Fibroblast of villous mesenchyme (primary cell): ENCODE data around the gene NAGPA. TPM values are rescaled to one million over a fixed set of nuclear protein-coding genes. Genes with fewer than 3 reads are reported as not detected.

Source experiments
- DNase-seq: peaks from one replicate; pipeline ENCODE4 v3.0.0-alpha.2; 2010; ENCODE audit warnings: low read depth
- H3K4me3 ChIP-seq: 2 replicates; pipeline ENCODE4 v1.5.1; 2011; ENCODE audit warnings: low read depth, mild to moderate bottlenecking, low read length
- total RNA-seq: library from RNA; depleted of rRNA; stranded (reverse); fragments of >200 nt; gene quantifications from 2 replicates; pipeline ENCODE4 v1.2.3, GENCODE V29; 2012
- TF ChIP-seq, protein P1 (sequence below): IDR thresholded peaks from 2 replicates; pipeline ENCODE4 v1.5.1; 2012; ENCODE audit warnings: low read depth, mild to moderate bottlenecking, low read length; ENCODE audit not compliant: insufficient read depth

NAGPA gene
- total RNA-seq, 1 donor, result 17.3 TPM

DNA sequence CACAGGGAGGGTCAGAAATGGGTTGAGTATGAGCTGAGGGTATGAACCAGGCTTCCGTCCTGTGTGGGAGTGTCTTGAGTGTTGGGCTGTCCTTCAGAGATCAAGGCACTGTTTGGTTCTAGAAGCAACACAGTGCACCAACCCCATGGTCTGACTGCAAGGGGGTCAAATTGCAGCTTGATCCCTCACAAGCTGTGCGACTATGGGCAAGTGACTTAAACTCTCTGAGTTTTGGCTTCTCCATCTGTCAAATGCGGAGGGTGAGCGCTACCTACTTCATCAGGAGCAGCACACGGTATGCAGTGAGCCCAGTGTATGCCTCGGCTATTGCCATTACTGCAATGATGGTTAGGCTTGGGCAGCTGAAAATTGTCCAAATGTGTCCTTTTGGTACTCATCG is 54.6 kb downstream of the NAGPA start:
- H3K4me3 ChIP-seq, result no peak overlapping the region
- TF ChIP-seq, protein P1, sequence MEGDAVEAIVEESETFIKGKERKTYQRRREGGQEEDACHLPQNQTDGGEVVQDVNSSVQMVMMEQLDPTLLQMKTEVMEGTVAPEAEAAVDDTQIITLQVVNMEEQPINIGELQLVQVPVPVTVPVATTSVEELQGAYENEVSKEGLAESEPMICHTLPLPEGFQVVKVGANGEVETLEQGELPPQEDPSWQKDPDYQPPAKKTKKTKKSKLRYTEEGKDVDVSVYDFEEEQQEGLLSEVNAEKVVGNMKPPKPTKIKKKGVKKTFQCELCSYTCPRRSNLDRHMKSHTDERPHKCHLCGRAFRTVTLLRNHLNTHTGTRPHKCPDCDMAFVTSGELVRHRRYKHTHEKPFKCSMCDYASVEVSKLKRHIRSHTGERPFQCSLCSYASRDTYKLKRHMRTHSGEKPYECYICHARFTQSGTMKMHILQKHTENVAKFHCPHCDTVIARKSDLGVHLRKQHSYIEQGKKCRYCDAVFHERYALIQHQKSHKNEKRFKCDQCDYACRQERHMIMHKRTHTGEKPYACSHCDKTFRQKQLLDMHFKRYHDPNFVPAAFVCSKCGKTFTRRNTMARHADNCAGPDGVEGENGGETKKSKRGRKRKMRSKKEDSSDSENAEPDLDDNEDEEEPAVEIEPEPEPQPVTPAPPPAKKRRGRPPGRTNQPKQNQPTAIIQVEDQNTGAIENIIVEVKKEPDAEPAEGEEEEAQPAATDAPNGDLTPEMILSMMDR, result no peak
- DNase-seq, result no peak

DNA sequence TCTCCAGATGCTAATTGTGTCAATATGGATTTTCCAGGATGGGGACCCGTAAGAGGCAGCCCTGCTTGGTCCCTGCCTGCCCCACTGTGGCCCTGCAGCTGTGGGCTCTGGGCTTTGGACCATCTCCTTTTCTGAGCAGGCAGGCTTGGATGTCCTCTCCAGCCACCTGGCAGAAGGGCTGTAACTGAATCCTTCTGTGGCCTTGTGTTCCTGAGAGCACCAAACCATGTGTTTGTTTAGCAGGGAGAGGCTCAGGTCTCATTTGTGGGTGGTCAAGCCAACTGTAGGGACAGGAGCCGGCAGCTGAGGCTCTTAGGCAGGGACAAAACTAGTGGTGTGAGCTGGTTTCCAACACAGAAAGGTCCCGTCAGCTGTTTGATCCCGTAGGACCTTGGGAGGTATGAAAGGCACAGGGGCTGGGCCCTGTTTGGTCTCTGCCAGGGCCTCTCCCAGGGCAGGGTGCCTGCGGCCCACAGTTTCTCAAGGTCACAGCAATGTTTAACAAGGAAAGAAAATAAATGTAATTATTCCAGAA is 57.1 kb downstream of the NAGPA start:
- TF ChIP-seq, protein P1, result no peak
- no peak overlapping the region for H3K4me3 ChIP-seq
- DNase-seq, result no peak

DNA sequence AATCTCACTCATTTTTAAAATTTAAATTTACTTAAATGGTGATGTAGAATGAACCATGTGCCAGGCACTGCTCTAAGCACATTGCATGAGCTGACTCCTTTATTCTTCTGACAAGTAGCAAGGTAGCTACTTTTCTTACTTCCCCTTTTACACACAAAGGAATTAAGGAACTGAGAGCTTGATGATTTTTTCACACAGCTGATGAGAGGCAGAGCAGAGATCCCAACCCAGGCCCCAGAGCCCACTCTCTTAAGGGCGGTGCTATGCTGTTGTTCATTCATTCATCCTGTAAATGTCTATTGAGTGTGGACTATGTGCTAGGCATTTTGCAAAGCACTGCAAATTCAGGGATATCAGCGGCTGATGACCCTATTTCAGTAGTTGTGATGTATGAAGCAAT is 57.7 kb downstream of the NAGPA start:
- TF ChIP-seq, protein P1, result no peak
- no peak for DNase-seq
- H3K4me3 ChIP-seq, result no peak overlapping the region

Other genes starting within 250 kb of the NAGPA start
- gene SEPTIN12, start 245.6 kb downstream of the NAGPA start, total RNA-seq, result not detected in 2 replicates
- not detected in 2 replicates for gene SMIM22, start 238.6 kb downstream of the NAGPA start, total RNA-seq
- gene ROGDI, start 231.3 kb downstream of the NAGPA start, total RNA-seq, result 20.7 and 24.5 TPM in 2 replicates
- gene GLYR1, start 186.6 kb downstream of the NAGPA start, total RNA-seq, result 45.7 and 60.9 TPM in 2 replicates
- 28.1 and 32.2 TPM in 2 replicates for gene UBN1, start 186.5 kb downstream of the NAGPA start, total RNA-seq
- 0.32 and 0.86 TPM in 2 replicates for gene PPL, start 96.8 kb downstream of the NAGPA start, total RNA-seq
- gene SEC14L5, start 75.6 kb downstream of the NAGPA start, total RNA-seq, result under 0.01 TPM in 1 of 2 replicates, not detected in the other
- gene C16orf89, start 32.0 kb upstream of the NAGPA start, total RNA-seq, result not detected in 2 replicates
- 39.9 and 41.9 TPM in 2 replicates for gene ALG1, start 37.9 kb upstream of the NAGPA start, total RNA-seq
- 8.1 and 11.7 TPM in 2 replicates for gene EEF2KMT, start 63.9 kb upstream of the NAGPA start, total RNA-seq